GM12878 (cell line): Measurements from ENCODE around the gene UBLCP1. TPM values are rescaled to one million over a fixed set of nuclear protein-coding genes. Genes with fewer than 3 reads are reported as not detected.
"Not testable (repeated sequence)": the region's sequence is repeated elsewhere in the genome, so short reads cannot be mapped to it uniquely, and the experiment has no call there.

ENCODE experiments used
- ATAC-seq: fragments of 200-7000 bp; cut with Tn5 transposase; 3 replicates; pipeline ENCODE4 v1.9.1; 2020; ENCODE audit warnings: mild to moderate bottlenecking, moderate library complexity
- BruUV-seq: library from RNA; stranded (reverse); fragments of 400-500 nt; replicated peaks from 2 replicates; lab custom pipeline; 2021; lab: Mats Ljungman, UMichigan
- CTCF ChIA-PET: fragments of 300-600 bp; sonication (Branson Sonifier 250); formaldehyde crosslinking; extraction: SDS; loops from one replicate; lab custom pipeline; 2021; ENCODE audit warnings: inconsistent platforms; lab: Yijun Ruan, JAX
- POLR2A ChIA-PET: fragments of 350-600 bp; formaldehyde crosslinking; extraction: SDS; loops from one replicate; lab custom pipeline; 2021; ENCODE audit warnings: inconsistent platforms; lab: Charles Lee
- RAD21 ChIA-PET: fragments of 300-600 bp; sonication (Branson Sonifier 250); formaldehyde crosslinking; loops from one replicate; lab custom pipeline; 2023; ENCODE audit warnings: antibody characterized with exemption; ENCODE audit not compliant: unreplicated experiment; lab: Charles Lee
- SMC1A ChIA-PET: fragments of 300-600 bp; sonication (Branson Sonifier 250); formaldehyde crosslinking; loops from one replicate; lab custom pipeline; 2023; ENCODE audit not compliant: unreplicated experiment, uncharacterized antibody; lab: Charles Lee
- DNase-seq: peaks from one replicate; pipeline ENCODE4 v3.0.0-alpha.2; 2011; ENCODE audit warnings: low read depth, low spot score
- FAIRE-seq: peaks from 3 replicates; lab custom pipeline; 2011; peaks lifted over from hg19 to GRCh38; lab: Jason Lieb, UNC
- H2AFZ ChIP-seq: 2 replicates; pipeline ENCODE4 v1.6.0; 2011; ENCODE audit warnings: low read depth, low read length, control low read depth; ENCODE audit not compliant: control insufficient read depth
- H3K27ac ChIP-seq: 2 replicates; pipeline ENCODE4 v1.5.1; 2011; ENCODE audit warnings: control low read depth; ENCODE audit not compliant: control insufficient read depth, insufficient read depth
- H3K27me3 ChIP-seq, 2 experiments: replicated peaks in 1 of 2; 2 replicates each; pipeline versions ENCODE4 v1.6.0 to v1.6.1; 2011; ENCODE audit warnings: low read length in 1 of 2; ENCODE audit not compliant: control insufficient read depth in 2 of 2, insufficient read depth in 2 of 2
- H3K36me3 ChIP-seq, 2 experiments: 2 replicates each; pipeline ENCODE4 v1.5.1; 2011; ENCODE audit warnings: low read length in 1 of 2; ENCODE audit not compliant: control insufficient read depth in 2 of 2, insufficient read depth in 2 of 2
- H3K4me1 ChIP-seq: 2 replicates; pipeline ENCODE4 v1.6.1; 2011; ENCODE audit warnings: mild to moderate bottlenecking, low read length, moderate library complexity, mixed read lengths; ENCODE audit not compliant: control insufficient read depth, insufficient read depth
- H3K4me2 ChIP-seq: 2 replicates; pipeline ENCODE4 v1.6.0; 2011; ENCODE audit warnings: control low read depth; ENCODE audit not compliant: control insufficient read depth, insufficient read depth
- H3K4me3 ChIP-seq: fragments of 200-600 bp; sonication (generic); 2 replicates; pipeline ENCODE4 v1.5.1; 2016
- H3K79me2 ChIP-seq: 2 replicates; pipeline ENCODE4 v1.6.0; 2011; ENCODE audit warnings: low read length; ENCODE audit not compliant: control insufficient read depth, insufficient read depth
- H3K9ac ChIP-seq: 2 replicates; pipeline ENCODE4 v1.8.0; 2011; ENCODE audit warnings: low read length, control low read depth, mixed read lengths; ENCODE audit not compliant: control insufficient read depth, insufficient read depth
- H3K9me3 ChIP-seq: replicated peaks from 3 replicates; pipeline ENCODE4 v1.5.1; 2011; ENCODE audit warnings: mild to moderate bottlenecking, low read length; ENCODE audit not compliant: control insufficient read depth, insufficient read depth
- H4K20me1 ChIP-seq: 2 replicates; pipeline ENCODE4 v1.6.0; 2011; ENCODE audit not compliant: control insufficient read depth, insufficient read depth
- ATF3 ChIP-seq: IDR thresholded peaks from 2 replicates; pipeline ENCODE4 v1.6.1; 2011; ENCODE audit warnings: low read depth, mild to moderate bottlenecking, low read length, moderate library complexity, borderline replicate concordance; ENCODE audit errors: extremely low read depth
- EGR1 ChIP-seq, 2 experiments: IDR thresholded peaks; 1 replicate in 1 of 2; 2 replicates in 1 of 2; pipeline ENCODE4 v1.6.1; 2011 to 2012; ENCODE audit warnings: low read depth in 2 of 2, low read length in 2 of 2, borderline replicate concordance in 1 of 2, mild to moderate bottlenecking in 1 of 2, moderate library complexity in 1 of 2
- FOS ChIP-seq: IDR thresholded peaks from 3 replicates; pipeline ENCODE4 v1.6.1; 2011; ENCODE audit warnings: borderline replicate concordance; ENCODE audit not compliant: insufficient read length; ENCODE audit errors: extremely low read depth
- HDAC2 ChIP-seq: fragments of 200-600 bp; sonication (generic); IDR thresholded peaks from 2 replicates; pipeline ENCODE4 v1.6.1; 2017
- IKZF2 ChIP-seq, 2 experiments: fragments of 450-650 bp; IDR thresholded peaks; 2 replicates each; pipeline ENCODE4 v1.6.1; 2017; ENCODE audit warnings: mild to moderate bottlenecking in 2 of 2, moderate library complexity in 2 of 2
- SMARCA5 ChIP-seq: fragments of 450-650 bp; IDR thresholded peaks from 2 replicates; pipeline ENCODE4 v1.6.1; 2017; ENCODE audit warnings: mild to moderate bottlenecking
- SREBF1 ChIP-seq: IDR thresholded peaks from 2 replicates; pipeline ENCODE4 v1.6.1; 2012; ENCODE audit warnings: mild to moderate bottlenecking, low read length
- SRF ChIP-seq, 2 experiments: IDR thresholded peaks; 2 replicates each; pipeline ENCODE4 v1.6.1; 2011; ENCODE audit warnings: low read depth in 2 of 2, low read length in 2 of 2, mild to moderate bottlenecking in 1 of 2, moderate library complexity in 1 of 2
- SUPT20H ChIP-seq: IDR thresholded peaks from 2 replicates; pipeline ENCODE4 v1.6.1; 2011; ENCODE audit warnings: low read depth, mild to moderate bottlenecking, low read length, moderate library complexity, borderline replicate concordance; ENCODE audit not compliant: control insufficient read depth
- USF2 ChIP-seq: IDR thresholded peaks from 2 replicates; pipeline ENCODE4 v1.6.1; 2011; ENCODE audit warnings: low read depth, low read length, improper control_type of control experiment, borderline replicate concordance
- WRNIP1 ChIP-seq: IDR thresholded peaks from 2 replicates; pipeline ENCODE4 v1.6.1; 2011; ENCODE audit warnings: low read depth, low read length, improper control_type of control experiment, borderline replicate concordance
- YY1 ChIP-seq: IDR thresholded peaks from 2 replicates; pipeline ENCODE4 v1.6.1; 2011; ENCODE audit warnings: low read depth, mild to moderate bottlenecking, low read length
- WGBS: methylation state at CpG from one replicate; pipeline ENCODE4 v1.1.6; 2016; ENCODE audit warnings: low lambda C conversion rate; ENCODE audit not compliant: insufficient replicate concordance, insufficient coverage; ENCODE audit errors: missing lambda C conversion rate; 5-methylcytosine and 5-hydroxymethylcytosine counted together
- in situ Hi-C: fragments of 300-500 bp; cut with MboI; formaldehyde crosslinking; loops from 9 replicates; pipeline ENCODE4 v1.14.3; 2018; ENCODE audit warnings: mixed read lengths
- intact Hi-C: fragments of 100-400 bp; cut with micrococcal nuclease; formaldehyde crosslinking; loops from one replicate; pipeline ENCODE4 v1.14.2; 2022; ENCODE audit not compliant: unreplicated experiment
- polyA plus RNA-seq, 11 experiments: library from polyadenylated mRNA; depleted of rRNA in 4 of 11; unstranded in 6 of 11; stranded (reverse) in 5 of 11; fragments of >200 nt; fragmentation: Nextera tagmentation in 4 of 11; fragmentation: Illumina TruSeq in 1 of 11; extraction: Ambion mirVana in 4 of 11; extraction: Trizol in 1 of 11; gene quantifications; 1 replicate in 1 of 11; 2 replicates in 10 of 11; pipeline versions ENCODE4 v1.2.1 to v1.2.3, GENCODE V29; 2011 to 2016; ENCODE audit warnings: inconsistent platforms in 2 of 11, missing spikeins in 2 of 11, low read depth in 1 of 11
- total RNA-seq, 4 experiments: library from RNA; depleted of rRNA in 3 of 4; stranded (reverse); fragments of >200 nt in 3 of 4; fragmentation: Illumina TruSeq in 1 of 4; extraction: Trizol in 1 of 4; gene quantifications; 2 replicates each; pipeline versions ENCODE4 v1.2.1 to v1.2.3, GENCODE V29; 2013 to 2021

UBLCP1 gene
- total and polyA plus RNA-seq, 10 of the 15 experiments (the other 5 are each of a cell fraction or from before 2014, with no cell fraction given), result 18.8 to 44.2 (median 32.1) TPM

GRCh38 chr5:159294921-159295320 lies 31.8 kb downstream of the UBLCP1 start (continued):
- no peak for TF ChIP-seq USF2
- no peak for TF ChIP-seq SUPT20H
- TF ChIP-seq FOS, result no peak
- no peak for TF ChIP-seq SRF (IDR thresholded peaks at IDR 0.05; ENCODE audit: low read depth in 2 of 2, low read length in 2 of 2)
- TF ChIP-seq SMARCA5, result no peak
- no peak for TF ChIP-seq IKZF2 (IDR thresholded peaks at IDR 0.05)
- TF ChIP-seq EGR1 (IDR thresholded peaks at IDR 0.05; ENCODE audit: borderline replicate concordance in 1 of 2, low read depth in 2 of 2, low read length in 2 of 2), result no peak
- TF ChIP-seq WRNIP1, result no peak
- TF ChIP-seq HDAC2, result no peak
- no peak for TF ChIP-seq ATF3
- TF ChIP-seq YY1, result no peak
- TF ChIP-seq SREBF1, result no peak
- TF ChIP-seq, all 136 proteins: peak for 0

GRCh38 chr5:159297300-159297699 lies 34.2 kb downstream of the UBLCP1 start:
- FAIRE-seq, H3K4me1 ChIP-seq, in situ Hi-C loops, H4K20me1 ChIP-seq, DNase-seq, BruUV-seq, ATAC-seq, H3K27ac ChIP-seq, H3K4me2 ChIP-seq, H3K79me2 ChIP-seq, H3K4me3 ChIP-seq, H3K36me3 ChIP-seq, H2AFZ ChIP-seq, SMC1A ChIA-PET, H3K27me3 ChIP-seq, RAD21 ChIA-PET, intact Hi-C loops, H3K9ac ChIP-seq: not testable (repeated sequence)
- ChIA-PET CTCF (interaction anchor here (2.1 kb wide), 1 partner anchor 10 kb away, joined by 5 read pairs; no protein-coding TSS in a partner anchor), POLR2A (interaction anchor here (0.7 kb wide), 1 partner anchor 1077 kb away, joined by 3 read pairs; no protein-coding TSS in a partner anchor)
- WGBS, result 78% methylated on average over 3 of the region's 5 CpGs
- H3K9me3 ChIP-seq, result peaks cover 17% of the 10 kb centered on the region
